Left hindlimb (tissue), 1 donor: ENCODE data around the gene NAV3.

Experiments
- DNase-seq: peaks from one replicate; pipeline ENCODE4 v3.0.0-alpha.2; 2018

NAV3 gene

DNA sequence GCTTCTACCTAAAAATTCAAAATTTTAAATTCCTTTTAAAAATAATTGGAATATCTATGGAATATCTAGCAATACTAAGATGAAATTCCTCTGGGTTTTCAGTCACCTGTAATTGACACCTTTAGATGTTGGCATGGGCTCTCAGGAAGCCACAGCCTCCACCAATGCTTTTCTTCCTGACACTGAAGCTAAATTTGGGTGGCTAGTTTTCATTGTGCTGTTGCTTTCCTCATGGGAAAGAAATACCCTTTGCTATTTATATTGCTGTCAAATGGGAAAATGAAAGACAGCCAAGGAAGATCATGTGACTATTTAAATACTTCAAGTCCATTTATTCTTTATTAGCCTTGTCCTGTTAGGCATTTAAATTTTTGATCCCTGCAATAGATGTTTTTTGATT is 313.0 kb downstream of the NAV3 start:
- no peak for DNase-seq

DNA sequence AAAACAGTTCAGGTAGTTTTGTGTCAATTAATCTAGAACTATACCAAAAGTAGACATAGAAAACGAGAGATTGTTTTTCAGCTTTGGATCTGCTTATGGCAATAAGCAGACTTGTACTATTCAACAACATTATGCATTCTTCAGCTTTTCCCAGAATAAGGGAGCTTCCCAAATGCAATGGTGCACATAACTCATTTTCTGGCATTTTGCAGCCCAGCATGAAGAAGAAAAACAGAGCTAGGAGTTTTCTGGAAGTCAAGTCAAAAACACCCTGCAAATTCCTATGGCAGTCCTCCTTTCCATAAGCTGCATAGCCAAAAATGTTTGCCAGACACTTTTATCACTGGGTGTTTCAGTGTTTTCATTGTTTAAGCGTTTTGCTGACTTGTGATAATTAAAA is 314.7 kb downstream of the NAV3 start:
- DNase-seq = no peak

DNA sequence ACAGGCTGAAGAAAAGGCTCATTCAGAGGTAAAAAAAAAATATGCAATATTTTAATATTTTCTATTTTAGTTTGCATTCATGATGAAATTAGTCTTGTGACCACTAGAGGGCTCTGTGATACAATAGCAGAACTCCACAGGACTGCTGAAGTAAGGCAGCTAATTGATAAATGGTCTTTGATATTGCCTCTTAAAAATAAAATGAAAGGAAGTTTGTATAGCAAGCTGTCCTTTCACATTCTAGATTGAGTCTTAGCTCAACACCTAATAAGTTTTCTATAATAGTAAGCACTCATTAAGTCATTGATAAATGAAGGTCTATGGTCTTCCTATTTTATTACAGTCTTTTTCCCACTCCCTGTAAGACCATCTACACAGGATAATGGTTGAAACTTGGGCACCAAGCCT is 315.7 kb downstream of the NAV3 start:
- DNase-seq = no peak

DNA sequence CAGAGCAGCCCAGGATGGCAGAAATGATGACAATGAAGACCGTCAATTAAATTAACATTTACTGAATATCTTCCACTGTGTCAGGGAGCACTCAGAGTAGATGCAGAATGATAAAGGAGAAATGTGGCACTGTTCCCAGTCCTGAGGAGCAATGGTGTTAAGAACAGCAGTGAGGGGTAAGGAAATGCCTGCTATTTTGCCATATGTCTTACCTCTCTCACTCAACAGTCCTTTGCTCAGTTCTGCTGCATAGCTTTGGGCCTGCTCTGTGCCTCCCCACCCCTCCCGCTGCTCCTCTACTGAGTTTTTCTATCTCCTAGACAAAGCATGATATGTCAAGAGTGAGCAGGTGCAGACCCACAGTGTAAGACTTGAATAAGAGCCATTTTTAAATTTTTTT is 318.8 kb downstream of the NAV3 start:
- no peak for DNase-seq

DNA sequence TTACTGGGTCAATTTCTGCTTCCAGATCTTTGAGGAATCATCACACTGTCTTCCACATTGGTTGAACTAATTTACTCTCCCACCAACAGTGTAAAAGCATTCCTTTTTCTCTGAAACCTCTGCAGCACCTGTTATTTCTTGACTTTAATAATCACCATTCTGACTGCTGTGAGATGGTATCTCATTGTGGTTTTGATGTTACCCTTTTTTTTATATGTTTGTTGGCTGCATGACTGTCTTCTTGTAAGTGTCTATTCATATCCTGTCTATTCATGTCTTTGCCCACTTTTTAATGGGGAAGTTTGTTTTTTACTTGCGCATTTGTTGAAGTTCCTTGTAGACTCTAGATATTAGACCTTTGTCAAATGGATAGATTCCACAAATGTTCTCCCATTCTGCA is 324.9 kb downstream of the NAV3 start:
- no peak for DNase-seq

DNA sequence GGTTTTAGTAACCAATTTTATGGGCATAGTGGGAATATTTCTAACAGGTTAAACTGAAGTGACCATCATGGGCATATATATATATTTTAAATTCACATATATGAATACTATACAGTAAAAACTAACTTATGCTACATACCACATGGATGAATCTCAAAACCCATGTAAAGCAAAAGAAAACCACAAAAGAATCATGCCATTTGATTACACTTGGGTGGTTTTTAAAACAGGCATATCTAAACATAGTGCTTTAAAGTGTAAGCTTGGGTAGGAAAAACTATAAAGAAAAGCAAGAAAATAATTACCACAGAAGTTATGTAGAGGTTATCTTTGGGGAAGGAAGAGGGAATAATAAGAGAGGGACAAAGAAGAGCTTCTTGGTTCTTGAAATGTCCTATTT is 326.1 kb downstream of the NAV3 start:
- DNase-seq = no peak

DNA sequence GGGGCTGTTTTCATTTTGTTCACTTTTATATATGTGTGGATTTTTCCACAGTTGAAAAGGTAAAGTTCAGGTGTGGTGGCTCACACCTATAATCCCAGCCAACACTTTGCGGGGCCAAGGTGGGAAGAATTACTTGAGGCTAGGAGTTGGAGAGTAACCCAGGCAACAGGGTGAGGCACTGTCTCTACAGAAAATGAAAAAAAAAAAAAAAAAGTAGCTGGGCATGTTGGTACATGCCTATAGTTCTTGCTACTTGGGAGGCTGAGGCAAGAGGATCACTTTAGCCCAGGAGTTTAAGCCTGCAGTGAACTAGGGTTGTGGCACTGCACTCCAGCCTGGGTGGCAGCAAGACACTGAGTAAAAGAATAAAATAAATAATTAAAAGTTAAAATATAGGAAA is 326.5 kb downstream of the NAV3 start:
- DNase-seq = no peak

DNA sequence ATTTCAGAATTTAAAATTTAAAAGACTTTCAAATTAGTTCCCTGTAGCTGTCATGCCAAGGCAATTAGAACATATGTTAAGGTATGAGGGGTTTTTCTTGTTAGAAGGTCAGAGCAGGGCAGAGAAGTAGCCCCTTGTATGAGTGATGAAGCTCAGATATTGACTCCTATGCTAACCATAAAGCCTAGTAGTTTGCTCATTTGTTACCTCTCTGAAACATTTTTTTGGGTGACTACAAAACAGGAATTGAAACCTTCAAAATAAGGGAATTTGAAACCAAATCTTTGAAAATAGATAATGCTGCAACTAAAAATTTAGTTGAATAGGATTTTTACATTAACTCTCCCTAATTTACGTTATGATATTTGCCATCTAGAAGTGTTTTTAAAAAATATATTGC is 333.5 kb downstream of the NAV3 start:
- DNase-seq = no peak

DNA sequence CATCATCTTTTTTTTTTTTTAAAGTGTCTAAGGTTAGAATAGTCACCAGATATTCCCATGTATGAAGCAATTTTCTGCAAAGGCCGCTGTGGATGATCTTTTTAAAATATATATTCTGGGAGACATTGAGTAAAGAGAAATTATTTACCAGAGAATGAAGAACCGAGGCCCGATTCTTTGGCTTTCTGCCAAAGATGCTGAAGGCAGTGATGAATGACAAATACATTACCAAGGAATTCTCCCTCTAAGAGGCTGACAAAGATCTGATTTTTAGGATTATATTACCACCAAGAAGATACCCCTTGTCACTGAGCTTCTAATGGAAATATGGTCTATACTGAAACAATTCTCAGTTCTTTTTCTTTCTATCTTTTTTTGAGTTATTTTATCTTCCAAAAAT is 336.8 kb downstream of the NAV3 start:
- DNase-seq = no peak

DNA sequence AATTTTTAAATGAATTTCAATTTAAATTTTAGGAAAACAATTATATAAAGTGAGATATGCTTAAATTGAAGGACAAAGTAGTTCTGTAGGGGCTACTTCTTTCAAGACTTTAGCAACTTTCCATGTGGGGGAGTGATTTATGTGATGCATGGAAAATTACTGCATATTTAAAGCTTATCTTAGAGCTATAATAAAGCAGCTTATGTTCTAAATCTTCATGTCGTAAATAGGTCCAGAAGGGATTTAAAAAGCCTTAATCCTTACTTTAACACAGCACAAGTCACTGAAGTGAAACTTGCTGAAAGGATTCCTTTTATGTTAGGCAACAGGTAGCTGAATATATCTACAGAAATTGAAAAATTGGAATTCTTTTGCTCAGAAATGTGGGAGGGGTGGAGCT is 340.4 kb downstream of the NAV3 start:
- DNase-seq = no peak

DNA sequence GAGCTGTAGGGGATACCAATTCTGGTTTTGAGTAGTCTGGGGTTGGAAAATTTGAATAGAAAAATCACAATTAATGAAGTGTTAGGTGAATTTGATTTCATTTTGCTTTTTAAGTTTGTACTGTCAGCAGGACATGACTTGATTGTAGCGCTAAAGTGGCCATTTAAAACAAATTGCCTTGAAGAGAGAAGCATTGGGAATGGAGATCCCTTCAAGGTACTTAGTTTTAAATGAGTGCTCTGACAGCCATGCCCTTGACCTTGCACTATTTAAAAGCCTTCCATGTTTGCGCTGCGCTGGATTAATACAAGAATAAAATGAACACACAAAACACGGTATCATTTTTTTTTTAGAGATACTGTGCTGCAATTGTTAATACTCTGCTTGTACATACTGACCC is 345.9 kb downstream of the NAV3 start:
- DNase-seq = no peak

DNA sequence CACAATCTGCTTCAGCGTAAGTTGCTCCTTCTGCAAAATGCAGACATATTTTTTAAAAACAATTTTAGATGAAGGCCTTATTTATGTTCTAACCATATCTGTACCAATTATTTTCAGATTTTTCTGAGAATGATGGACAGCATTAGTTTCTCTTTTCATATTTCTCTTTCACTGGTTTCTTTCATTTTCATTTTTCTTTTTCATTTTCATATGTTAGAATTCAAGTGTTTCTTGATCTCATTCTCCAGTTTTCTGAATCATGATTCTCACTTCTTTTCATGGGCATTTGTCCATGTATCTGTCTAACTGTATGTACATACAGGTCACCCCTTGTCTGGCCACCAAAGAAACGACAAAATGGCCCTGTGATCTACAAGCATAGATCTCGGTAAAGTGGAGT is 346.6 kb downstream of the NAV3 start:
- DNase-seq = no peak

DNA sequence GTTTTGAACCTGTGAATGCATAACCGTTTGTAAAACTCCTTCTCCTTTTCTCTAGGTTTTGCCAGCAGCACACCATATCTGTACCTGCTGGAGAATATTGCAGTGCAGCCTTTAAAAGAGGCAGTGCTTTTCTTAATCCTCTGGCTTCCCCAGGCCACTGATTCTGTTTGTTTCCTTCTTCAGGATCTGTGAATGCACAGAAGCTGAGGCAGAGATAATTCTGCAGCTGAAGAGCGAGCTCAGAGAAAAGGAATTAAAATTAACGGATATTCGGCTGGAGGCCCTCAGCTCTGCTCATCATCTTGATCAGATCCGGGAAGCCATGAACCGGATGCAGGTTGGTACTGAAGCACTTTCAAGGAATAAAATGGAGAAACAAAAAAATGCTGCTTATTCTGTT is 348.7 kb downstream of the NAV3 start:
- DNase-seq = no peak

DNA sequence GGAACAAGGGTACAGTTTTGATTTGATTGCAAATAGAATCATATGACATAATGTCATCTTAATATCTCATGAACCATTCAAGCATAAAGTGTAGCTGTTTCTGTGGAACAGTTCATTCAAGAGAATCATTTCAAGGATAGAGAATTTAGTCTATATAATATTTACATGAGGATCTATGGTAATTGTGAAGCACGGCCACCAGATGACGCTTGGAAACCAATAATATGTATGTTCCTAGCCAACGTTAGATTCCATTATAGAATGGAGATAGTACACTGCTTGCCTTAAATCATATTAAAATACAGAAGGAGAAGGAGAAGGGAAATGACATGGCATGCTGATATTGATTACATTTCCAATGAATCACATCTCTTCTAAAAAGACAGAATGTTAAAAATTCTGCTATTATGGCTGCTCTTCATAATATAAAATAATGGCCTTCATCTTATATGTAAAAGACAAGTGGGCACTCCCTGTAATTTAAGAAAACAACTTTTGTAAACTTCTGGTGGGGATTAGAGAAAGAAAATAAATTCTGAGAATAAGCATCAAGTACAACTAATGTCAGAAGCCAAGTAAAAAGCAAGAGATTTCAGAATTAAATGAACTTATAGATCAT is 351.0 kb downstream of the NAV3 start:
- no peak for DNase-seq

DNA sequence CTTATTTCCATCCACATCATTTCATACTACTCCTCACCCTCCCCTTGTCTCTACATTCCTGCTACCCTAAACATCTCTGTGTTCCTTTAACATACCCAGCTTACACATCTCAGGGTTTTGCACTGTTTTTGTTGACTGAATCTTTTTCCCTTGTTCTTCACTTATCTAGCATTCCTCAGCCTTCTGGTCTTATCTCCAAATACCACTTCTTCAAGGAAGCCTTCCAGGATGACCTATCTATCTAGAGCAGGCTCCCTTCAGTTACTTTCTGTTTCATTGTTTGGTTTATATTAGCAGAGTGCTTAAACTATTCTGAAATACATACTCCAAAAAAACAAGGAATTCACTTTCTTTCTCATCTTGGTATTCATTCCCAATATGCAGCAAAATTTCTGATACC is 353.1 kb downstream of the NAV3 start:
- no peak for DNase-seq

DNA sequence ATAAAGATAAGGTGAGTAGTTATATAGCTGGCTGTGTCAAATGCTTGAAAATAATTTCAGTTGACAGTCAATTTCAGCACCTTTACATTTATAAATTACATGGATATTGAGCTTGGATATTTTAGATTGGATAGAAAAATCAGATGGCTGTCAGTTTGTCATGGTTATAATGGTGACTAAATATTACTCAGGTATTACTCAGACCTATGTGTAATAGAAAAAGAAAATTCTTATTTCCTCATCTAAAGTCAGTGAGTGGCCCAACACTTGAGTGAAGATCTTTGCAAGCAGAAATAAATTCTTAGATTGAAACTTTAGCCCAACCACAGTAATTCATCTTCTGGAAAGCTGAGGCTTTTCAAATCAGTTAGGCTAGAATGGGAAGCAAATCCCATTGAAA is 354.4 kb downstream of the NAV3 start:
- no peak for DNase-seq

DNA sequence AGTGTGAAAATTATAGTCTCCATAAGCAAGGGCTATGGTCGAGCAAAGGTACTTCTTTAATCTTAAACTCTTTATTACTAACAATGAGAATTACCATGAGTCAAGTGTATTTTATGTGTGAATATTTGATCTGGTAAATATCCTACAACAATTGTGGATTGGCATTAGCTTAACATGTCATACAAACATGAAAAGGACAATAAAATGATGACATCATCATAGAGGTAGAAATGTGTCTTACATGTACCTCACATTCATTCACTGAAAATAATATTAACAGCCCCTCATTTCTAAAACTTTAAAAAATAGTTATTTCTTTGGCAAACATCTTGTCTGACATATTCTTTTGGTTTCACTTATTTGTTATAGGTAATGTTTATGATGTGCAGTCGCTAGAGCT is 355.0 kb downstream of the NAV3 start:
- DNase-seq = no peak

DNA sequence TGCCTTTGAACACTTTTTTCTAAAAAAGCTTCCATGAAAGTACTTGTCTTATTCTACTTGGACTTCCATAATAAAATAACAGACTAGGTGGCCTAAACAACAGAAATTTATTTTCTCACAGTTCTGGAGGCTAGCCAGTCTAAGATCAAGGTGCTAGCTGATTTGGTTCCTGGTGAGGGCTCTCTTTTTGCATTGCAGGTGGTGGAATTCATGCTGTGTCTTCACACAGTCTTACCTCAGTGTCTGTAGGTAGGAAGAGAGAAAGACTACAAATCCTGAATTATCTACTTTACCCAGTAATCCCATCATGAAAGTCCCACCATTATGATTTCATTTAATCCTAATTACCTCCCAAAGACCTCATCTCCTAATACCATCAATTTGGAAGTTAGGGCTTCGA is 356.0 kb downstream of the NAV3 start:
- no peak for DNase-seq

DNA sequence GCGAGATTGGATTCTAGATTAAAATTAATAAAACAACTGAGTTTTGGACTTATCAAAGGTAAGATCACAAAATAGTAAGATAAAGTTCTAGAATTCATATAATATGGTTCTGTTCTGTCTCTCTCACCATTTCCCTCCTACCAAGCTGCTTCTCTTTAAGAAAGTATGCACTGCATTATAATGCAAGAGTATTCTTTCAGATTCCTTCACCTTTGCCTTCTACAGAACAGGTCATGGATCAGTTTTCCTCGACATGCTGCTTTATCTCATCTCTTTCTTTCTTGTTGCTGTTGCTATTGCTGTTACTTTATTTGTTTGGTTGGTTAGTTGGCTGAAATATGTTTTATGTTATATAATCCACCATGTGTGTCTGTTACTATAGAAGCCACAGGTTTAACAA is 357.0 kb downstream of the NAV3 start:
- no peak for DNase-seq

DNA sequence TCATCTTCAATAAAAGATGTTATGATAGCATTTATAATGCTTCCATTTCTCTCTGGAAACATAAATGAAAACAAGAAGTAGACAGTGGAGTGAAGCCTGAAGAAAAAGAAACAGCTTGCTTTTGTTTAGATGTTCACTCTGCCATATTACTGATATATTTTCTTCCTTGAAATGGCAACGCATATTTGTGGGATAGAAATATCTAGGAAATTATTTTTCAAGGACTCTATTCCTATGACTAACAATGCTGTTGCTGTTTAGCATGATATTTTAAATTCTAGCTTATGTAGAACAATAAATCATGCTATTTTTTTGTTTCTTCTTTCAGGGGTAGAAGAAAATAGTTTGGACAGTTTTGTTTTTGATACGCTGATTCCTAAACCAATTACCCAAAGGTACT is 359.0 kb downstream of the NAV3 start:
- no peak for DNase-seq

DNA sequence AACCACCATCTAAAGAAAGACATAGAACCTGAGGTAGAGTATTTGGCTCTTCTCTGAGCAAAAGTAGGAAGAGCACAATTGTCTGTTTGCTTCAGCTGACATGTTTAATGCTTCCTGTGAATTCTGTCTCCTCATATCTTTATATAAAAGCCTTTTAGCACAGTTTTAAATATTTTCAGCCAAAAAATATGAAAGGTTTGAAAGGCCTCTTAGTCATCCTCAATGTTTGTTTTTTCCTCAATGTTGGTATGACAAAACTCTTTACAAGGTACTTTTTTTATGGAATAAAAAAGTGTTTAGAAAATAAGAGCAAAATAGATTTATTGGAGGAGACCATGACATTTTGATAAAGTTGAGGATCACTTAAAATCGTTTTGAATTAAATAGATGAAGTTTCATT is 360.9 kb downstream of the NAV3 start:
- no peak for DNase-seq

DNA sequence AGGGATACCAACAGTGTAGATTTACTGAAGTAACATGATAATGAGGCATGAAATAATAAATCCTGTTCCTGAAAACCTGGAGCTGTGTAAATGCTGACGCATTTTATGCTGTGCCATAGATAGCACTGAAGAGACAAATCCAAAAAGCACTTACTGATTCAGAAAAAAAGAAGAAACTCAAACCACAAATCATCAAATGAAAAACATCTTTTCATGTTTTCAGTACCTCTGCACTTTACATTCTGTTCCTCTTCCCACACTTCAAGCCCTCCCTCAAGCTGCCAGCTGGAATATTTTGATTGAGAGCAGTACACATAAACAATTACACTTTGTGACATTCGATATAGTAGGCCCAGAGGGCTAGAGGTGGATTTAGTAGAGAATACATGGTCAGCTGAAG is 362.3 kb downstream of the NAV3 start:
- no peak for DNase-seq

DNA sequence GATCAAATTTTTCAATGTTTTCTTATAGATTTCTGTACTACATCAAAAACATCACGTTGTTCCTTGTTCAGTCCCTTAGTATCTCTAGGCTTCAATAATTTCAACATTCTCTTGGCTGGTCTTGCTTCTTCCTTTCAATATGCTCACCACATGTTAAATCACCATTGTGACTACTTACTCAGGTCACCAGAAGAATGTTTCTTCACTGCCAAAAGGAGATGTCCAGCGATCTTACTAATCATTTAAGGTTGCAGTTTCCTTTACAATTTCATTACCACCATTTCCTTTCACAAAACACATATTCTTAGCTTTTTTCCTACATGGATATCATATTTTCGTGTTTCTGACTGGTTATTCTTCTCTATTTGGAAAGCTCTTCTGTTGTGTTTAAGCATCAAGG is 363.8 kb downstream of the NAV3 start:
- DNase-seq = no peak

DNA sequence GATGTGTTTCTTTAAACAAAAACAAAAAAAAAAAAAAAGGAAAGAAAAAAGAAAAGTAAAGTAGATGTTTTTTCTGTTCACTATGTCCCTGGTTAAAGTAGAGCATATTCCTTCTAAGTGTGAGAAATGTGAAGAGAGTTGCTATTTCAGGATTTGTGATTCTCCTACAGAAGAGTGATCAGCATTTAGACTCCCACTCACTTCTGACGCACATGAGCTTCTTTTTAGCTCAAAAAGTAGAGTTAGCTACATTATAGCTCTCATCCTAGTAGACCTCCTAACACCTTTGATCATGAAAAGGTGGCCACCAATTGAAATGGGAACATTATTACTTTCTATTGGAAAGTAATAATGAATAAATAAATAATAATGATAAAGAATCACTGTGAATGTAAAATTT is 368.2 kb downstream of the NAV3 start:
- DNase-seq = no peak

DNA sequence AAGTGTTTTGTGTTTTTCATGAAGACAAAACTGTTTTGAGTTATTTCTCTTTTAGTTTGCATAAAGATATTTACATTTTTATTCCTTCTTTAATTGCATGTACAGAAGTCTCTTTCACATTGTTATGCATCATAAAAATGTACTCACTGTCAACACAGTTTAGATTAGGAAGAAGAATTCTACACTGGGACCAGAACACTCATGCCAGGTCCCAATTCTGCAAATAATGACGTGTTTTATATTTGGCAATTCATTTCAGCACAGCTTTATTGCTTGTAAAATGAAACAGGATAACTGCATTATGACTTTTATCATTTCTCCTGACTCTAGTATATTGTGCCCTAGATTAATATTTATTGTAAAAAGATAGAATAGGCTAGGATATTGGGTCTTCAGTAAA is 369.2 kb downstream of the NAV3 start:
- DNase-seq = no peak

DNA sequence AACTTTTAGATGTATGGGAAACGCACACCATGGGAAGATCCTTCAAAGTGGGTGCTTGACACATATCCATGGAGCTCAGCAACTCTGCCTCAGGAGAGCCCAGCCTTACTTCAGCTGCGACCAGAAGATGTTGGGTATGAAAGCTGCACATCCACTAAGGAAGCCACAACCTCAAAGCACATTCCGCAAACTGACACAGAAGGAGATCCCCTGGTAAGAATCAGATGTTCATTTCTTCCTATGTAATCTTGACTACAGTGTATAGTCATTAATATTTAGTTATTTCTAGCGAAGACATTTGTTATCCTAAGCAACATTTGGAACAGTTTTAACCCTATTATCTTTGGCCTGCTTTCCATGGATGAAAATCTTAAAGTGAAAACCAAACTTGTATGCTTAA is 374.2 kb downstream of the NAV3 start:
- DNase-seq = no peak
